H1 (cell line): ENCODE results near the gene DYSF. TPM values are rescaled to one million over a fixed set of nuclear protein-coding genes. Genes with fewer than 3 reads are reported as not detected.
"Not testable (repeated sequence)": the region's sequence is repeated elsewhere in the genome, so short reads cannot be mapped to it uniquely, and the experiment has no call there.

Source experiments
- CTCF ChIA-PET: fragments of 300-600 bp; sonication (Branson Sonifier 250); formaldehyde crosslinking; loops from one replicate; lab custom pipeline; 2021; ENCODE audit not compliant: partially characterized antibody; lab: Charles Lee
- POLR2A ChIA-PET: fragments of 300-600 bp; sonication (Branson Sonifier 250); formaldehyde crosslinking; loops from one replicate; lab custom pipeline; 2021; ENCODE audit warnings: inconsistent platforms; ENCODE audit not compliant: partially characterized antibody; lab: Charles Lee
- DNase-seq, 2 experiments: peaks; one replicate each; pipeline versions ENCODE4 v3.0.0 to v3.0.0-alpha.2; 2010 to 2022; ENCODE audit warnings: low spot score in 2 of 2, low read depth in 1 of 2, mixed read lengths in 1 of 2
- FAIRE-seq: peaks from 2 replicates; lab custom pipeline; 2011; peaks lifted over from hg19 to GRCh38; lab: Jason Lieb, UNC
- H2AFZ ChIP-seq: 2 replicates; pipeline ENCODE4 v1.8.1; 2012; ENCODE audit warnings: low read length, inconsistent platforms
- H2AK5ac ChIP-seq: 2 replicates; pipeline ENCODE4 v1.6.1; 2013; ENCODE audit warnings: low read depth, low read length
- H2BK120ac ChIP-seq: replicated peaks from 2 replicates; pipeline ENCODE3; 2013; ENCODE audit warnings: low read depth, low read length, inconsistent platforms
- H2BK12ac ChIP-seq: 2 replicates; pipeline ENCODE4 v1.6.1; 2013; ENCODE audit warnings: low read depth, low read length
- H2BK15ac ChIP-seq: 2 replicates; pipeline ENCODE4 v1.6.1; 2013; ENCODE audit warnings: low read length
- H2BK20ac ChIP-seq: 2 replicates; pipeline ENCODE4 v1.6.1; 2013; ENCODE audit warnings: low read length
- H2BK5ac ChIP-seq: 2 replicates; pipeline ENCODE4 v1.6.1; 2013; ENCODE audit warnings: low read depth, low read length
- H3K14ac ChIP-seq: 2 replicates; pipeline ENCODE4 v1.6.1; 2013; ENCODE audit warnings: inconsistent platforms; ENCODE audit not compliant: insufficient read length
- H3K18ac ChIP-seq: 2 replicates; pipeline ENCODE4 v1.6.1; 2013; ENCODE audit warnings: low read length; ENCODE audit errors: extremely low read depth
- H3K23ac ChIP-seq: 2 replicates; pipeline ENCODE4 v1.6.1; 2013; ENCODE audit warnings: inconsistent platforms; ENCODE audit not compliant: insufficient read length
- H3K23me2 ChIP-seq: 2 replicates; pipeline ENCODE4 v1.6.1; 2013; ENCODE audit warnings: low read depth, low read length
- H3K27ac ChIP-seq: 2 replicates; pipeline ENCODE4 v1.6.1; 2011; ENCODE audit warnings: low read depth, low read length, inconsistent platforms
- H3K27me3 ChIP-seq, 4 experiments: replicated peaks in 1 of 4; 1 replicate in 1 of 4; 2 replicates in 3 of 4; pipeline versions ENCODE4 v1.6.1 to v1.8.1; 2011 to 2013; ENCODE audit warnings: low read length in 3 of 4, mild to moderate bottlenecking in 3 of 4, inconsistent platforms in 2 of 4, mixed read lengths in 2 of 4, moderate library complexity in 1 of 4; ENCODE audit not compliant: control insufficient read depth in 3 of 4, insufficient read depth in 3 of 4; ENCODE audit errors: extremely low read depth in 1 of 4
- H3K36me3 ChIP-seq, 4 experiments: 2 replicates each; pipeline versions ENCODE4 v1.6.1 to v1.8.1; 2011 to 2013; ENCODE audit warnings: mild to moderate bottlenecking in 4 of 4, low read length in 3 of 4, moderate library complexity in 2 of 4, control low read depth in 1 of 4, inconsistent platforms in 1 of 4; ENCODE audit not compliant: insufficient read depth in 4 of 4, control insufficient read depth in 2 of 4
- H3K4ac ChIP-seq: replicated peaks from 2 replicates; pipeline ENCODE3; 2013; ENCODE audit warnings: low read length, low read depth, mixed read lengths, inconsistent platforms; ENCODE audit not compliant: insufficient read length
- H3K4me1 ChIP-seq, 4 experiments: replicated peaks in 1 of 4; 1 replicate in 1 of 4; 2 replicates in 3 of 4; pipeline versions ENCODE4 v1.6.1 to v1.8.1; 2011 to 2013; ENCODE audit warnings: low read length in 3 of 4, inconsistent platforms in 2 of 4, mixed read lengths in 1 of 4; ENCODE audit not compliant: insufficient read depth in 4 of 4, control insufficient read depth in 3 of 4
- H3K4me2 ChIP-seq, 2 experiments: 2 replicates each; pipeline versions ENCODE4 v1.6.1 to v1.8.1; 2011 to 2013; ENCODE audit warnings: low read depth in 2 of 2, low read length in 2 of 2, control low read depth in 1 of 2, inconsistent platforms in 1 of 2, mild to moderate bottlenecking in 1 of 2; ENCODE audit not compliant: insufficient read depth in 1 of 2
- H3K4me3 ChIP-seq, 4 experiments: fragments of 200-600, 300-600 bp in 1 of 4; sonication (generic), shearing (Covaris generic), sonication (Bioruptor Twin) in 1 of 4; 2 replicates each; pipeline versions ENCODE4 v1.5.1 to v1.8.1; 2011 to 2016; ENCODE audit warnings: low read length in 4 of 4, low read depth in 3 of 4, control low read depth in 2 of 4, inconsistent platforms in 2 of 4, mild to moderate bottlenecking in 2 of 4, mixed read lengths in 1 of 4, moderate library complexity in 1 of 4; ENCODE audit not compliant: insufficient read depth in 2 of 4; ENCODE audit errors: extremely low read depth in 1 of 4
- H3K56ac ChIP-seq: replicated peaks from 2 replicates; pipeline ENCODE3; 2013; ENCODE audit warnings: low read depth, mild to moderate bottlenecking, mixed read lengths, low read length, inconsistent platforms; ENCODE audit not compliant: insufficient read length
- H3K79me1 ChIP-seq: 2 replicates; pipeline ENCODE4 v1.6.1; 2013; ENCODE audit warnings: low read depth, low read length, control low read depth
- H3K79me2 ChIP-seq, 2 experiments: 2 replicates each; pipeline versions ENCODE4 v1.6.1 to v1.8.1; 2012 to 2013; ENCODE audit warnings: low read length in 2 of 2, mild to moderate bottlenecking in 2 of 2, inconsistent platforms in 1 of 2; ENCODE audit not compliant: insufficient read depth in 2 of 2, control insufficient read depth in 1 of 2
- H3K9ac ChIP-seq, 4 experiments: replicated peaks in 1 of 4; 1 replicate in 1 of 4; 2 replicates in 3 of 4; pipeline versions ENCODE4 v1.6.1 to v1.8.1; 2011 to 2013; ENCODE audit warnings: low read depth in 3 of 4, low read length in 3 of 4, control low read depth in 2 of 4, mild to moderate bottlenecking in 2 of 4, moderate library complexity in 2 of 4, inconsistent platforms in 1 of 4; ENCODE audit errors: extremely low read depth in 1 of 4
- H3K9me3 ChIP-seq, 2 experiments: 2 replicates each; pipeline versions ENCODE4 v1.6.1 to v1.8.1; 2012 to 2013; ENCODE audit warnings: mild to moderate bottlenecking in 2 of 2, moderate library complexity in 2 of 2, control low read depth in 1 of 2, inconsistent platforms in 1 of 2, low read depth in 1 of 2, low read length in 1 of 2, mixed read lengths in 1 of 2; ENCODE audit not compliant: insufficient read depth in 2 of 2
- H4K20me1 ChIP-seq, 2 experiments: replicated peaks in 1 of 2; 2 replicates each; pipeline versions ENCODE3 to v1.8.1; 2011 to 2013; ENCODE audit warnings: inconsistent platforms in 2 of 2, low read length in 2 of 2, mild to moderate bottlenecking in 1 of 2; ENCODE audit not compliant: insufficient read depth in 2 of 2, control insufficient read depth in 1 of 2
- H4K5ac ChIP-seq: 2 replicates; pipeline ENCODE4 v1.6.1; 2013; ENCODE audit warnings: low read length, low read depth, mixed read lengths, inconsistent platforms; ENCODE audit not compliant: insufficient read length
- H4K8ac ChIP-seq: 2 replicates; pipeline ENCODE4 v1.8.0; 2013; ENCODE audit warnings: mild to moderate bottlenecking, moderate library complexity, low read length, inconsistent platforms; ENCODE audit not compliant: insufficient read depth; ENCODE audit errors: extremely low read depth
- H4K91ac ChIP-seq: replicated peaks from 2 replicates; pipeline ENCODE3; 2013; ENCODE audit warnings: low read length, mixed read lengths, inconsistent platforms; ENCODE audit not compliant: insufficient read length
- WGBS, 2 experiments: shearing (Covaris generic) in 1 of 2; methylation state at CpG; one replicate each; pipeline versions ENCODE4 v1.1.6 to v1.1.7; 2013 to 2015; ENCODE audit warnings: low lambda C conversion rate in 2 of 2, mixed read lengths in 2 of 2, inconsistent platforms in 1 of 2, low coverage in 1 of 2, missing lambda C conversion rate in 1 of 2; ENCODE audit not compliant: insufficient replicate concordance in 2 of 2, insufficient coverage in 1 of 2, insufficient read length in 1 of 2; ENCODE audit errors: extremely low coverage in 1 of 2, missing lambda C conversion rate in 1 of 2; 5-methylcytosine and 5-hydroxymethylcytosine counted together
- polyA plus RNA-seq, 7 experiments: library from polyadenylated mRNA; depleted of rRNA in 3 of 7; stranded (reverse) in 5 of 7; unstranded in 2 of 7; fragments of >200 nt in 5 of 7; fragments of 200-250 nt in 2 of 7; gene quantifications; 1 replicate in 5 of 7; 2 replicates in 1 of 7; 4 replicates in 1 of 7; pipeline versions ENCODE4 v1.2.1 to v1.2.3, GENCODE V29; 2011 to 2013; ENCODE audit warnings: missing spikeins in 2 of 7, mixed read lengths in 2 of 7
- total RNA-seq: library from RNA; stranded (reverse); fragmentation: NEBNext Ultra II Directional; extraction: Animal tissue kit (Norgen Biotek cat#: 25700); gene quantifications from 2 replicates; pipeline ENCODE4 v1.2.1, GENCODE V29; 2021

The DYSF gene
- total and polyA plus RNA-seq, 2 of the 8 experiments (the other 6 are each of a cell fraction or from before 2014, with no cell fraction given), result 5.8 to 7.1 TPM

DNA sequence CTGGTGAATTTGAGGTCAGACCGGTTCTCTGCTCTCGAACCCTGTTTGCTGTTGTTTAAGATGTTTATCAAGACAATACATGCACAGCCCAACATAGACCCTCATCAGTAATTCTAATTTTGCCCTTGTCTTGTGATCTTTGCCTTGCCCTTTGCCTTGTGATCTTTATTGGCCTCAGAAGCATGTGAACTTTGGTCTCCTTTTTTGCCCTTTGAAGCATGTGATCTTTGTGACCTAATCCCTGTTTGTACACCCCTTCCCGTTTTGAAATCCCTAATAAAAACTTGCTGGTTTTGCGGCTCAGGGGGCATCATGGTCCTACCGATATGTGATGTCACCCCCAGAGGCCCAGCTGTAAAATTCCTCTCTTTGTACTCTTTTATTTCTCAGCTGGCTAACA, 8.2 kb upstream of the DYSF start:
- H4K5ac ChIP-seq, H3K4me1 ChIP-seq, H3K14ac ChIP-seq, H3K23me2 ChIP-seq, H3K4ac ChIP-seq, H3K18ac ChIP-seq, H3K36me3 ChIP-seq, H3K9ac ChIP-seq, H2BK15ac ChIP-seq, FAIRE-seq, POLR2A ChIA-PET, H3K9me3 ChIP-seq, H3K79me2 ChIP-seq, H3K56ac ChIP-seq, H2BK20ac ChIP-seq, DNase-seq, H3K79me1 ChIP-seq, H3K27me3 ChIP-seq, H2AK5ac ChIP-seq, H4K8ac ChIP-seq, H2AFZ ChIP-seq, H2BK12ac ChIP-seq, H4K91ac ChIP-seq, H3K27ac ChIP-seq, H3K4me3 ChIP-seq, H2BK5ac ChIP-seq, H3K4me2 ChIP-seq, H2BK120ac ChIP-seq, H4K20me1 ChIP-seq, H3K23ac ChIP-seq: not testable (repeated sequence)
- CTCF ChIA-PET, result interaction anchor here (0.6 to 21.6 kb wide), 4 partner anchors 10 to 131 kb away, joined by 3 to 211 read pairs (median 4); no protein-coding TSS in a partner anchor
- 85% methylated on average over 5 of the region's 5 CpGs; no CpG with 5 or more reads in 1 of the 2 experiments for WGBS, 2 experiments
